T-helper 1 cell treated with Interleukin-12 subunit alpha and Interleukin-12 subunit beta and Interleukin-4 antibody, amounts not matched to agents 30 μg/mL and 1 μg/mL, for 36 hours (primary cell): Measurements from ENCODE around the gene GUCY2D.
"Not testable (repeated sequence)": the region's sequence is repeated elsewhere in the genome, so short reads cannot be mapped to it uniquely, and the experiment has no call there.

ENCODE experiments used
- H3K27ac Mint-ChIP-seq: one replicate; pipeline ENCODE4 v1.8.0; 2021; ENCODE audit warnings: mild to moderate bottlenecking, mixed read lengths
- H3K27me3 Mint-ChIP-seq: one replicate; pipeline ENCODE4 v1.8.0; 2021; ENCODE audit warnings: low read depth, mixed read lengths
- H3K36me3 Mint-ChIP-seq: one replicate; pipeline ENCODE4 v1.8.0; 2021; ENCODE audit warnings: low read depth, mixed read lengths
- H3K4me1 Mint-ChIP-seq: one replicate; pipeline ENCODE4 v1.8.0; 2021; ENCODE audit warnings: low read depth, mixed read lengths
- H3K4me3 Mint-ChIP-seq: one replicate; pipeline ENCODE4 v1.8.0; 2021; ENCODE audit warnings: mild to moderate bottlenecking, moderate library complexity, mixed read lengths
- H3K9me3 Mint-ChIP-seq: one replicate; pipeline ENCODE4 v1.8.0; 2021; ENCODE audit warnings: mixed read lengths

The GUCY2D gene

GRCh38 chr17:8019166-8019565 is 16.8 kb downstream of the GUCY2D start:
- H3K27ac Mint-ChIP-seq = no peak overlapping the region
- no peak overlapping the region for H3K4me3 Mint-ChIP-seq
- peaks cover 24% of the 10 kb centered on the region for H3K27me3 Mint-ChIP-seq
- H3K36me3 Mint-ChIP-seq = no peaks in the 10 kb centered on the region
- peaks cover 5% of the 10 kb centered on the region for H3K4me1 Mint-ChIP-seq
- no peaks in the 10 kb centered on the region for H3K9me3 Mint-ChIP-seq

- Mint-ChIP-seq H3K27ac (no peak overlapping the region), H3K27me3 (peaks cover 26% of the 10 kb centered on the region), H3K36me3 (no peaks in the 10 kb centered on the region), H3K9me3 (no peaks in the 10 kb centered on the region), H3K4me1 (peaks cover 5% of the 10 kb centered on the region), H3K4me3 (no peak overlapping the region)
Observed at GRCh38 chr17:8019665-8020650, 17.5 kb downstream of the GUCY2D start.

GRCh38 chr17:8020776-8021564 is 18.6 kb downstream of the GUCY2D start:
- peaks cover 5% of the 10 kb centered on the region for H3K4me1 Mint-ChIP-seq
- no peaks in the 10 kb centered on the region for H3K36me3 Mint-ChIP-seq
- H3K9me3 Mint-ChIP-seq = no peaks in the 10 kb centered on the region
- peaks cover 26% of the 10 kb centered on the region for H3K27me3 Mint-ChIP-seq
- H3K4me3 Mint-ChIP-seq = no peak overlapping the region
- no peak overlapping the region for H3K27ac Mint-ChIP-seq

- no peaks in the 10 kb centered on the region for H3K9me3 Mint-ChIP-seq
Observed at GRCh38 chr17:8021565-8022359, 19.3 kb downstream of the GUCY2D start.

GRCh38 chr17:8022360-8023003 is 20.1 kb downstream of the GUCY2D start:
- Mint-ChIP-seq H3K4me3 (no peak overlapping the region), H3K27me3 (peaks cover 38% of the 10 kb centered on the region), H3K36me3 (no peaks in the 10 kb centered on the region), H3K27ac (no peak overlapping the region), H3K9me3 (no peaks in the 10 kb centered on the region), H3K4me1 (no peaks in the 10 kb centered on the region)

More at GRCh38 chr17:8021565-8022359, 19.3 kb downstream of the GUCY2D start:
- H3K4me3 Mint-ChIP-seq = no peak overlapping the region
- H3K36me3 Mint-ChIP-seq = no peaks in the 10 kb centered on the region
- H3K27me3 Mint-ChIP-seq = peaks cover 31% of the 10 kb centered on the region
- no peak overlapping the region for H3K27ac Mint-ChIP-seq
- H3K4me1 Mint-ChIP-seq = peaks cover 2% of the 10 kb centered on the region

GRCh38 chr17:8024161-8024560 is 21.7 kb downstream of the GUCY2D start:
- not testable (repeated sequence) for H3K9me3 Mint-ChIP-seq, H3K4me3 Mint-ChIP-seq, H3K36me3 Mint-ChIP-seq, H3K4me1 Mint-ChIP-seq, H3K27ac Mint-ChIP-seq
- peaks cover 35% of the 10 kb centered on the region for H3K27me3 Mint-ChIP-seq

GRCh38 chr17:8025176-8025911 is 22.9 kb downstream of the GUCY2D start:
- Mint-ChIP-seq H3K9me3 (no peaks in the 10 kb centered on the region), H3K4me3 (no peak overlapping the region), H3K36me3 (no peaks in the 10 kb centered on the region), H3K27ac (no peak overlapping the region), H3K4me1 (no peaks in the 10 kb centered on the region), H3K27me3 (peaks cover 34% of the 10 kb centered on the region)

GRCh38 chr17:8029121-8029520 is 26.7 kb downstream of the GUCY2D start:
- H3K36me3 Mint-ChIP-seq = no peaks in the 10 kb centered on the region
- H3K27me3 Mint-ChIP-seq = peaks cover 45% of the 10 kb centered on the region
- no peaks in the 10 kb centered on the region for H3K4me1 Mint-ChIP-seq
- H3K27ac Mint-ChIP-seq = no peak overlapping the region
- H3K4me3 Mint-ChIP-seq = no peak overlapping the region
- H3K9me3 Mint-ChIP-seq = no peaks in the 10 kb centered on the region

GRCh38 chr17:8031261-8031661 is 28.8 kb downstream of the GUCY2D start:
- no peak overlapping the region for H3K27ac Mint-ChIP-seq
- no peaks in the 10 kb centered on the region for H3K9me3 Mint-ChIP-seq
- peaks cover 34% of the 10 kb centered on the region for H3K27me3 Mint-ChIP-seq
- H3K4me3 Mint-ChIP-seq = no peak overlapping the region
- H3K4me1 Mint-ChIP-seq = no peaks in the 10 kb centered on the region
- H3K36me3 Mint-ChIP-seq = no peaks in the 10 kb centered on the region

GRCh38 chr17:8031950-8032349 is 29.5 kb downstream of the GUCY2D start:
- Mint-ChIP-seq H3K27me3 (peaks cover 31% of the 10 kb centered on the region), H3K9me3 (no peaks in the 10 kb centered on the region), H3K4me1 (no peaks in the 10 kb centered on the region), H3K36me3 (no peaks in the 10 kb centered on the region), H3K4me3 (no peak overlapping the region), H3K27ac (no peak overlapping the region)

GRCh38 chr17:8032442-8032841 is 30.0 kb downstream of the GUCY2D start:
- no peak overlapping the region for H3K27ac Mint-ChIP-seq
- H3K9me3 Mint-ChIP-seq = peaks cover 2% of the 10 kb centered on the region
- no peaks in the 10 kb centered on the region for H3K36me3 Mint-ChIP-seq
- peaks cover 29% of the 10 kb centered on the region for H3K27me3 Mint-ChIP-seq
- H3K4me3 Mint-ChIP-seq = no peak overlapping the region
- H3K4me1 Mint-ChIP-seq = no peaks in the 10 kb centered on the region

- no peaks in the 10 kb centered on the region for H3K4me1 Mint-ChIP-seq
- H3K36me3 Mint-ChIP-seq = no peaks in the 10 kb centered on the region
- H3K4me3 Mint-ChIP-seq = no peak within 1 kb of the TSS
- no peak within 1 kb of the TSS for H3K27ac Mint-ChIP-seq
- peaks cover 6% of the 10 kb centered on the region for H3K9me3 Mint-ChIP-seq
- peaks cover 32% of the 10 kb centered on the region for H3K27me3 Mint-ChIP-seq
Observed at GRCh38 chr17:8038954-8039610, 36.7 kb downstream of the GUCY2D start, which contains the start of gene ALOX15B. TSS of gene ALOX15B (plus strand) at chr17:8039059. CDS start at chr17:8039156, 97 bp downstream.

GRCh38 chr17:8039611-8040168 is 37.3 kb downstream of the GUCY2D start:
- no peak overlapping the region for H3K4me3 Mint-ChIP-seq

More at GRCh38 chr17:8039611-8040168, 37.3 kb downstream of the GUCY2D start:
- peaks cover 6% of the 10 kb centered on the region for H3K9me3 Mint-ChIP-seq
- H3K27ac Mint-ChIP-seq = no peak overlapping the region
- no peaks in the 10 kb centered on the region for H3K4me1 Mint-ChIP-seq
- no peaks in the 10 kb centered on the region for H3K36me3 Mint-ChIP-seq
- peaks cover 32% of the 10 kb centered on the region for H3K27me3 Mint-ChIP-seq
